Thyroid gland (tissue), 4 donors: ENCODE results near the gene WFIKKN1. TPM values are rescaled to one million over a fixed set of nuclear protein-coding genes. Genes with fewer than 3 reads are reported as not detected.
A peak's percentile ranks its signal among the peaks of the same experiment; 100 is the strongest.

Experiments used
- DNase-seq, 2 donors: peaks; one replicate each; pipeline ENCODE4 v3.0.0-alpha.2; 2019
- H3K27ac ChIP-seq, 3 donors: fragments of 200-600 bp; sonication (generic); 1 replicate in 2 of 3; 2 replicates in 1 of 3; pipeline ENCODE4 v1.5.1; 2016 to 2019; ENCODE audit warnings: mild to moderate bottlenecking in 1 of 3, moderate library complexity in 1 of 3
- H3K27me3 ChIP-seq: fragments of 200-600 bp; sonication (generic); one replicate; pipeline ENCODE4 v1.5.1; 2019
- H3K36me3 ChIP-seq, 2 donors: fragments of 200-600 bp; sonication (generic); one replicate each; pipeline ENCODE4 v1.5.1; 2016 to 2019
- H3K4me1 ChIP-seq, 2 donors: fragments of 200-600 bp; sonication (generic); one replicate each; pipeline ENCODE4 v1.5.1; 2017 to 2019
- H3K4me3 ChIP-seq, 3 donors: fragments of 200-600 bp; sonication (generic); replicated peaks in 1 of 3; 1 replicate in 2 of 3; 2 replicates in 1 of 3; pipeline ENCODE4 v1.5.1; 2016; ENCODE audit warnings: mild to moderate bottlenecking in 1 of 3
- H3K9me3 ChIP-seq: fragments of 200-600 bp; sonication (generic); one replicate; pipeline ENCODE4 v1.5.1; 2017
- CTCF ChIP-seq, 6 experiments: fragments of 200-600 bp in 3 of 6; fragments of 450-650 bp in 3 of 6; sonication (generic) in 3 of 6; IDR thresholded peaks; one replicate each; pipeline ENCODE4 v1.5.1; 2016 to 2019; ENCODE audit warnings: antibody characterized with exemption in 6 of 6, mild to moderate bottlenecking in 2 of 6, inconsistent platforms in 1 of 6, moderate library complexity in 1 of 6
- POLR2A ChIP-seq, 2 donors: fragments of 450-650 bp; IDR thresholded peaks; one replicate each; pipeline ENCODE4 v1.6.1; 2017; ENCODE audit warnings: antibody characterized with exemption in 2 of 2, mild to moderate bottlenecking in 2 of 2, moderate library complexity in 1 of 2
- WGBS, 2 donors: methylation state at CpG; one replicate each; pipeline ENCODE4 v1.1.5; 2017; 5-methylcytosine and 5-hydroxymethylcytosine counted together
- intact Hi-C: fragments of 100-400 bp; cut with DNase I; formaldehyde crosslinking; loops from one replicate; pipeline ENCODE4 v1.15.1; 2023
- total RNA-seq, 4 donors: library from RNA; depleted of rRNA; stranded (reverse); fragments of >200 nt; gene quantifications; one replicate each; pipeline ENCODE4 v1.2.3, GENCODE V29; 2016

WFIKKN1 gene
- total RNA-seq, 4 donors from 2014 or later: 0.13 to 1.8 (median 0.77) TPM

DNA sequence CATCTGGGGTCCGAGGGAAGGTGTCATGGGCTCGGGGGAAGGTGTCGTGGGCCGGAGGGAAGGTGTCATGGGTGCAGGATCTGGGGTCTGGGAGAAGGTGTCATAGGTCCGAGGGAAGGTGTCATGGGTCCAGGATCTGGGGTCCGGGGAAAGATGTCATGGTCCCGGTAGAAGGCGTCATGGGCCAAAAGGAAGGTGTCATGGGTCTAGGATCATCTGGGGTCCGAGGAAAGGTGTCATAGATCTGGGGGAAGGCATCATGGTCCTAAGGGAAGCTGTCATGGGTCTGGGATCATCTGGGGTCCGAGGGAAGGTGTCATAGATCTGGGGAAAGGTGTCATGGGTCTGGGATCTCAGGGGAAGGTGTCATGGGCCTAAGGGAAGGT is 40.0 kb upstream of the WFIKKN1 start:
- TF ChIP-seq CTCF (IDR thresholded peaks at IDR 0.05) (no peak), POLR2A (IDR thresholded peaks at IDR 0.05) (no peak)
- DNase-seq: no peak
- peak overlapping the region in 1 of 3 donors; percentile 43 for H3K27ac ChIP-seq
- H3K27me3 ChIP-seq: no peaks in the 10 kb centered on the region
- H3K4me3 ChIP-seq: peak overlapping the region; percentile 85 to 95 (median 94)
- H3K36me3 ChIP-seq: no peaks in the 10 kb centered on the region
- WGBS, 2 donors: 56 to 59% methylated on average over 10 of the region's 10 CpGs
- H3K4me1 ChIP-seq: peaks cover 45 to 62% of the 10 kb centered on the region in 2 donors
- intact Hi-C loops: loop anchor here (5.0 kb wide), 1 partner anchor 41 kb away; the partner anchor contains the start of gene WFIKKN1
- H3K9me3 ChIP-seq: no peaks in the 10 kb centered on the region

DNA sequence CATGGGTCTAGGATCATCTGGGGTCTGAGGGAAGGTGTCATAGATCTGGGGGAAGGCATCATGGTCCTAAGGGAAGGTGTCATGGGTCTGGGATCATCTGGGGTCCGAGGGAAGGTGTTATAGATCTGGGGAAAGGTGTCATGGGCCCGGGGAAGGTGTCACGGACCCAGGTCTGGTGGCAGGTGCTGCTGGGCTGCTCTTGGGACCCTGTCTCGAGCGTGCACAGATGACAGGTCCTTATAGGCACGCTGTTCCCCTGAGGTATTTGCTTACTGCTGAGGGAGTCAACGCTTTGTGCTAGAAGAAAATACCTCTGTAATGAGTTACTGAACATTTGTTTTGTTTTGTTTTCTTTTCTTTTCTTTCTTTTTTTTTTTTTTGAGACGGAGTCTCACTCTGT is 39.6 kb upstream of the WFIKKN1 start:
- WGBS, 2 donors: 85 to 86% methylated on average over 8 of the region's 8 CpGs
- TF ChIP-seq POLR2A (IDR thresholded peaks at IDR 0.05) (no peak), CTCF (IDR thresholded peaks at IDR 0.05) (no peak)
- no peak overlapping the region for H3K4me3 ChIP-seq
- no peak overlapping the region for H3K27ac ChIP-seq
- H3K36me3 ChIP-seq: no peaks in the 10 kb centered on the region
- intact Hi-C loops: loop anchor here (5.0 kb wide), 1 partner anchor 41 kb away; the partner anchor contains the start of gene WFIKKN1
- H3K27me3 ChIP-seq: no peaks in the 10 kb centered on the region
- DNase-seq: no peak
- H3K9me3 ChIP-seq: no peaks in the 10 kb centered on the region
- peaks cover 45 to 62% of the 10 kb centered on the region in 2 donors for H3K4me1 ChIP-seq

DNA sequence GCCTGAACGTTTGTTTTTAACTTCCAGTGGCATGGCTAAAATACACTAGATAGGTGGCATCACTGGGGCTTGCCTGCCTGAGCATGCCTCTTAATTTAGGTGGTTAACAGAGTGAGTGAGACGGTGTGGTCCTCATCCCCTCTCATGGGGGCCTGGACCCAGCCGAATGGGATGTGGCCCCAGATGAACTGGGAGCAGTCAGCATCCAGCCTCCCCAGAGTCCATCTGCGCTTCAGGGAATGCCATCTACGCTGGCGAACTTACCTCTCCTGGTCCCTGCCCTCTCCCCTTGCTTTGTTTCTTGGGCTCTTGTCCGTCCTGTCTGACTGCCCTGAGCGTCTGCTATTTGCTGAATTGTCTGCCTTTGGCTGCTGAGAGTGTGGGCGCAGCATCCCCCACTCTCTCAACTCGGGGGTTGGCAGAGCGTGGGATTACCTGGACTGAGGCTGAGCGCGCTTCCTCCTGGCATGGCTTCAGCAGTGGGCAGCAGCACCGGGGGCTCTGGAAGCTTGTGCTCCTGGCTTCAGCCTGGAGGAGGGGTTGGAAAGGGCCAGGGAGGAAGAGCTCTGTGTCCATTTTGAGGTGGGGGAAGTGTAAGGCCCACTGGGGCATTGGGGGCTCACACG is 38.8 kb upstream of the WFIKKN1 start:
- H3K27ac ChIP-seq: peak overlapping the region; percentile 78 to 85 (median 83)
- intact Hi-C loops: loop anchor here (5.0 kb wide), 1 partner anchor 40 kb away; the partner anchor contains the start of gene WFIKKN1
- TF ChIP-seq POLR2A (IDR thresholded peaks at IDR 0.05) (no peak), CTCF (IDR thresholded peaks at IDR 0.05) (no peak)

DNA sequence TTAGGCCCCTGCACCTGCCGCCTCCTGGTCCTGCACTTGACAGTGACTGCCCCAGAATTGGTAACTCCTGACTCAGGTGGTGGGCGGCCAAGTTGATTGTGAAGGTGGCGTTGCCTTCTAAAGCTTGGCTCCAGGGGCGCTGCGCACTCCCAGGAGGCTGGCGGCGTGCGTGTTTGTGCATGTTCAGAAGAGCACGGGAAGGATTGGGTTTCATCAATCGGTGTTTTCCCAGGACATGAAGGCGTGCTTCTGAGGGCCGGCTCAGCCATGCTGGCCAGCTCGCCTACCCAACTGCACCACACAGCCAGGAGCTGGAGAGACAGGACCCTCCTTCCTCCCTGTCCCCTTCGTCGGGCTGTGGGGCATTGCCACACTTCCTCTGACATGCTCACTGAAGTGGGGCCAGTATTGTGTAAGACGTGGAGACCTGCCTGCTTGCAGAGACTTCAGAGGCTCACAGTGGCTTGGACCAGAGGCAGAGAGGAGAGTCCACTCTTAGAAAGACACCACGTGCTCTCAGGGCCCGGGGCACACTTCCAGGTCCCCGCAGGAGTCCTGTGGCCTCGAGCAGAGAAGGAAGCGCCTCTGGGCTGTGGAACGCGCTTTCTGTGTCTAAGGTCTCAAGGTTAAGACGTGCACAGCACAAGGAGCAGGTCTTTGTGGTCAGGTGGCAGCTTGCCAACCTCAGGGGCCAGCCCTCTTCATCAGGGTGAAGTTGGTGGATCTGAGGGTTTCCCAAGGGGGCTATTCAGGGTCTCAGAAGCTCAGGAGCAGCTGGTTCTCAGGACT is 38.1 kb upstream of the WFIKKN1 start:
- Histone ChIP-seq H3K27ac (peak overlapping the region; percentile 78 to 85 (median 83)), H3K36me3 (no peaks in the 10 kb centered on the region), H3K4me1 (peaks cover 45 to 54% of the 10 kb centered on the region in 2 donors), H3K4me3 (no peak overlapping the region), H3K27me3 (no peaks in the 10 kb centered on the region), H3K9me3 (no peaks in the 10 kb centered on the region)
- intact Hi-C loops: loop anchor here (5.0 kb wide), 1 partner anchor 40 kb away; the partner anchor contains the start of gene WFIKKN1
- TF ChIP-seq POLR2A (IDR thresholded peaks at IDR 0.05): no peak
- no peak for TF ChIP-seq CTCF (IDR thresholded peaks at IDR 0.05)
- WGBS, 2 donors: 51 to 62% methylated on average over 14 to 20 of the region's 24 CpGs
- DNase-seq: peak; percentile 74 to 81

More for the DNA sequence above, 38.8 kb upstream of the WFIKKN1 start:
- DNase-seq: no peak
- H3K4me1 ChIP-seq: peaks cover 45 to 59% of the 10 kb centered on the region in 2 donors
- 82 to 86% methylated on average over 12 to 15 of the region's 15 CpGs for WGBS, 2 donors
- H3K4me3 ChIP-seq: no peak overlapping the region
- no peaks in the 10 kb centered on the region for H3K27me3 ChIP-seq
- H3K9me3 ChIP-seq: no peaks in the 10 kb centered on the region
- no peaks in the 10 kb centered on the region for H3K36me3 ChIP-seq
